LNCaP clone FGC (cell line): ENCODE results near the gene SLC35F1.

ENCODE experiments used
- DNase-seq: peaks from one replicate; pipeline ENCODE4 v3.0.0-alpha.2; 2011; ENCODE audit warnings: low read depth
- H3K4me3 ChIP-seq: 2 replicates; pipeline ENCODE4 v1.5.1; 2011; ENCODE audit warnings: mild to moderate bottlenecking, low read depth, low read length, control low read depth
- TF ChIP-seq, protein P1 (sequence below): IDR thresholded peaks from 2 replicates; pipeline ENCODE4 v1.5.1; 2012; ENCODE audit warnings: mild to moderate bottlenecking; ENCODE audit not compliant: control insufficient read depth, insufficient read depth; ENCODE audit errors: extremely low read depth

The SLC35F1 gene

DNA sequence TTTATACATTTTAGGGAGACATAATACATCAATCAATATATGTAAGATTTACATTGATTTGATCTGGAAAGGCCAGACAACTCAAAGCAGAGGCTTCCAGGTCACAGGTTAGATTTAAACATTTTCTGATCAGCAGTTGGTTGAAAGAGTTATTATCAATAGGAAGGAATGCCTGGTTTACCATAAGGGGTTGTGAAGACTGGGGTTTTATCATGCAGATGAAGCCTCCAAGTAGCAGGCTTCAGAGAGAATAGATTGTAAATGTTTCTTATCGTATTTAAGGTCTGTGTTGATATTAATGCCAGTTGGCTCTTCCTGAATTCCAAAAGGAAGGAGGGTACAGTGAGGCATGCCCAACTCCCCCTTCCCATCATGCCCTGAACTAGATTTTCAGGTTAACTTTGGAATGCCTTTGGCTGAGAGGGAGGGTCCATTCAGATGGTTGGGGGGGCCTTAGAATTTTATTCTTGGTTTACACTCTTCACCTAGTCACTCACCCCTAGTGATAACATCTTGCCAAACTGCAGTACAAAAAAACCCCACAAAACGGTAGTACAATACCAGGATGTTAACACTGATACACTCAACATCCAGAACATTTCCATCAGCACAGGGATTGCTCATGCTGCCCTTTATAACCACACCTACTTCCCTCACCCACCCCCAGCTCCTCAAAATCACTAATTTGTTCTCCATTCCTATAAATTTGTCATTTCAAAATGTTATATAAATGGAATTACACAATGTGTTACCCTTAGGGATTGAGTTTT, 381.5 kb downstream of the SLC35F1 start:
- DNase-seq: no peak
- TF ChIP-seq, protein P1, sequence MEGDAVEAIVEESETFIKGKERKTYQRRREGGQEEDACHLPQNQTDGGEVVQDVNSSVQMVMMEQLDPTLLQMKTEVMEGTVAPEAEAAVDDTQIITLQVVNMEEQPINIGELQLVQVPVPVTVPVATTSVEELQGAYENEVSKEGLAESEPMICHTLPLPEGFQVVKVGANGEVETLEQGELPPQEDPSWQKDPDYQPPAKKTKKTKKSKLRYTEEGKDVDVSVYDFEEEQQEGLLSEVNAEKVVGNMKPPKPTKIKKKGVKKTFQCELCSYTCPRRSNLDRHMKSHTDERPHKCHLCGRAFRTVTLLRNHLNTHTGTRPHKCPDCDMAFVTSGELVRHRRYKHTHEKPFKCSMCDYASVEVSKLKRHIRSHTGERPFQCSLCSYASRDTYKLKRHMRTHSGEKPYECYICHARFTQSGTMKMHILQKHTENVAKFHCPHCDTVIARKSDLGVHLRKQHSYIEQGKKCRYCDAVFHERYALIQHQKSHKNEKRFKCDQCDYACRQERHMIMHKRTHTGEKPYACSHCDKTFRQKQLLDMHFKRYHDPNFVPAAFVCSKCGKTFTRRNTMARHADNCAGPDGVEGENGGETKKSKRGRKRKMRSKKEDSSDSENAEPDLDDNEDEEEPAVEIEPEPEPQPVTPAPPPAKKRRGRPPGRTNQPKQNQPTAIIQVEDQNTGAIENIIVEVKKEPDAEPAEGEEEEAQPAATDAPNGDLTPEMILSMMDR: peak; percentile 28; the same call in 1 of the 2 replicates
- H3K4me3 ChIP-seq: no peak overlapping the region

- no peak overlapping the region for H3K4me3 ChIP-seq
- TF ChIP-seq, protein P1: no peak
- DNase-seq: no peak
Observed at GRCh38 chr6:118292558-118292957, 385.5 kb downstream of the SLC35F1 start.

DNA sequence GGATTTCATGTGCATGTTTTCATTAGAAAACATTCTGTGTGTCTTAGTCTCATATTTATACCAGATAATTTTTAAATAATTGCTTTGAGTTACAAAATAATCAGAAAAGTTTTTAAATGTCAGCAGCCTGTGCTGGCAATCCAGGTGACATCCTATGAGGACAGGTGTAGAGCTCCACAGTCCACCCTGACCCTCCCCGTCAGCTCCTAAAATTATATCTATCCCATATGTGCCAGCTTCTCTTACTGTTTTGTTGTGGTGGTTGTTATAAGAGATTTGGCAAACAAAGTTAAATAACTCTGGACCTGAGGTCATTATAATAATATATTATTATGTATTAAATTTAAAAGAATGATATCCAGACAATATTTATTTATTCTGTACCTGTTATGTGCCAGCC, 387.8 kb downstream of the SLC35F1 start:
- H3K4me3 ChIP-seq: no peak overlapping the region
- TF ChIP-seq, protein P1: no peak
- no peak for DNase-seq

DNA sequence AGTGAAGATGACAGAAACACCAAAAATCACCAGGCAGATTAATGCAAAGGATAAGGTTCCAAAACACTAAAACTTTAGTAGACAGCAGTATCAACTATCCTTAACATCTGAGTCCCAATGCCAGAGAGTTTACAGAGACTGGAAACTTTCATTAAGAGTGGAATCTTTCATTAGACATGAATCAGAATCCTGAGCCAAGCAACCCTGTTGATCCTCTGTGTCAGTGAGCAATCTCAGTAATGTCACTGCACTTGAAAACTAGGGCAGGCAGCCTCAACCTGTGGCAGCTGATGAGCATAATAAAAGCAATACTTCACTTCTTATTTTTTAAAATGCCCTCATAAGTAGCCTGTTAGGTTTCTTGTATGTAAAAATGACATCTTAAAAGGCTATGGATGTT, 388.3 kb downstream of the SLC35F1 start:
- no peak for DNase-seq
- H3K4me3 ChIP-seq: no peak overlapping the region
- TF ChIP-seq, protein P1: no peak

DNA sequence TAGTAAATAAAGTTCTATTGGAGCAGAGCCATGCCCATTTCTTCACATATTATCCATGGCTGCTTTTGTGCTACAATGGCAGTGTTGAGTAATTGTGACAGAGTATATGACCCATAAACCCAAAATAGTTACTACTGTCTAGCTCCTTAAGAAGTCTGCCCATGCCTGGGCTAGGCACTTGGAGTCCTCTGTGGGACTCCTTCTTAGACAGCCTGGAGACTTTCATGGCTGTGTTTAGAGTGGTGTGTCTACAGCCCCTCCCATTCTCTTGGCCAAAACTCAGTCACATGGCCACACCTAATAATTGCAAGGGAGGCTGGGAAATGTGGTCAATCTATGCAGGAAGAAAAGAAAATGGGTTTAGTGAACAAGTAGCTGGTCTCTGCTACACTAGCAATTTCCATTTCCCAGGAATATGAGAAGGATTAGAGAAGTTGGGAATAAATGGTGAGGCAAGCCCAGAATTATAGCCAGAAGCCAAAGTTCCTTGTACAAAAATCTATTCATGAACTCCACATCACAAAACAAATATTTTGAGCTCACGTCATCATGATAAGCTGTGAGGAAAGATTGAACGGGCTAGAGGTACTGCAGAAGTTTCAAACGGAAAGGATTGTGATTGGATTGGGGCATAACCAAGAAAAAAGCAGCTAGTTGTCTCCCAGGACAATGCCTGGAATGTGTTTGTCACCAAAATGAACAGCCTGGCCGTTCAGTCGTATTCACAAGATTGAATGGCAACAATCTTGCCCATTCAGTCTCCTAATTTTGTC, 389.3 kb downstream of the SLC35F1 start:
- no peak for DNase-seq
- TF ChIP-seq, protein P1: no peak
- H3K4me3 ChIP-seq: no peak overlapping the region

GRCh38 chr6:118297821-118298220, 390.8 kb downstream of the SLC35F1 start:
- no peak overlapping the region for H3K4me3 ChIP-seq
- TF ChIP-seq, protein P1: no peak
- no peak for DNase-seq
